SH-SY5Y (cell line): ENCODE results near the gene NSD2.

Experiments used
- GATA2 ChIP-seq: IDR thresholded peaks from 2 replicates; pipeline ENCODE4 v1.6.1; 2011; ENCODE audit warnings: mild to moderate bottlenecking, low read depth, low read length
- GATA3 ChIP-seq: IDR thresholded peaks from 2 replicates; pipeline ENCODE4 v1.6.1; 2011; ENCODE audit warnings: low read depth, mild to moderate bottlenecking, low read length, moderate library complexity

DNA sequence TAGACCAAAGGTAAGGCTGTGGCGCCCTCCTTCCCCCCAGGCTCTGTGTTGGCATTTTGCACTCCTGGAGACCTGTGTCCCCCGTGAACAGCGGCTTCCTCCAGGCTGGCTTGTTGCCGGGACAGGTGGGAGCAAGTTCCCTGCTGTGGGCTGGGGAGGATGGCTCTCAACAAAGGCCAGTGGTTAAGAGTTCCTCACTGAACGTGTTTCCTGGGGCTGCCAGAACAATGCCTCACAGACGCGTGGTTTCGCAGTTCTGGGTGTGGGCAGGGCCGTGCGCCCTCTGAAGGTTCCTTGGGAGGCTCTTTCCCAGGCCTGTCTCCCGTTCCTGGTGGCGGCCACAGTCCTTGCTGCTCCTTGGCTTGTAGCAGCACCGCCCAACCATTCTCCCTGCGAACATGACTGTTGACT is 104.2 kb downstream of the NSD2 start:
- TF ChIP-seq GATA3, result no peak
- no peak for TF ChIP-seq GATA2
